ENCODE measurements around the gene KIAA0319L.

- no peak for TF ChIP-seq EZH2phosphoT487 (IDR thresholded peaks at IDR 0.05; ENCODE audit: borderline replicate concordance, low read length)
- no peak for TF ChIP-seq CTCF (IDR thresholded peaks at IDR 0.05; ENCODE audit: low read depth, low read length, poor library complexity, severe bottlenecking)
These were observed 14.1 kb upstream of the KIAA0319L start for GRCh38 chr1:35571263-35571662.

Measured in DOHH2 (cell line).